Endothelial cell (in vitro differentiated cells): Measurements from ENCODE around the gene SIX6. TPM values are rescaled to one million over a fixed set of nuclear protein-coding genes. Genes with fewer than 3 reads are reported as not detected.
"Not testable (repeated sequence)": the region's sequence is repeated elsewhere in the genome, so short reads cannot be mapped to it uniquely, and the experiment has no call there.

Experiments
- DNase-seq: peaks from one replicate; pipeline ENCODE4 v3.0.0; 2021; ENCODE audit warnings: low spot score
- H3K27ac Mint-ChIP-seq: one replicate; pipeline ENCODE4 v1.8.0; 2021; ENCODE audit warnings: mixed read lengths, inconsistent platforms; ENCODE audit not compliant: unreplicated experiment
- H3K27me3 Mint-ChIP-seq: one replicate; pipeline ENCODE4 v1.8.0; 2021; ENCODE audit warnings: mild to moderate bottlenecking, moderate library complexity, mixed read lengths, inconsistent platforms; ENCODE audit not compliant: unreplicated experiment
- H3K36me3 Mint-ChIP-seq: one replicate; pipeline ENCODE4 v1.8.0; 2021; ENCODE audit warnings: mild to moderate bottlenecking, low read depth, mixed read lengths, inconsistent platforms; ENCODE audit not compliant: unreplicated experiment
- H3K4me1 Mint-ChIP-seq: one replicate; pipeline ENCODE4 v1.8.0; 2021; ENCODE audit warnings: mild to moderate bottlenecking, mixed read lengths, inconsistent platforms; ENCODE audit not compliant: unreplicated experiment
- H3K4me3 Mint-ChIP-seq: one replicate; pipeline ENCODE4 v1.8.0; 2021; ENCODE audit warnings: mild to moderate bottlenecking, mixed read lengths, inconsistent platforms; ENCODE audit not compliant: unreplicated experiment
- H3K9me3 Mint-ChIP-seq: one replicate; pipeline ENCODE4 v1.8.0; 2021; ENCODE audit warnings: mixed read lengths, inconsistent platforms; ENCODE audit not compliant: unreplicated experiment
- CTCF ChIP-seq: fragments of 200-600 bp; sonication (generic); IDR thresholded peaks from one replicate; pipeline ENCODE4 v1.5.0; 2021; ENCODE audit warnings: antibody characterized with exemption; ENCODE audit not compliant: unreplicated experiment
- long read RNA-seq: library from polyadenylated mRNA; unstranded; transcript quantifications from one replicate; pipeline ENCODE4 v2.0.0, GENCODE V29; 2020; ENCODE audit not compliant: unreplicated experiment
- total RNA-seq: library from RNA; stranded (reverse); fragmentation: NEBNext Ultra II Directional; extraction: Animal tissue kit (Norgen Biotek cat#: 25700); gene quantifications from one replicate; pipeline ENCODE4 v1.2.1, GENCODE V29; 2021; ENCODE audit not compliant: unreplicated experiment

The SIX6 gene
- total RNA-seq: not detected
- long read RNA-seq: 0 reads

- Mint-ChIP-seq H3K4me1 (peaks cover 39% of the 10 kb centered on the region), H3K9me3 (no peaks in the 10 kb centered on the region), H3K36me3 (no peaks in the 10 kb centered on the region), H3K27me3 (peaks cover 21% of the 10 kb centered on the region), H3K4me3 (peak within 1 kb of the TSS; percentile 81), H3K27ac (no peak within 1 kb of the TSS)
- DNase-seq: peak; percentile 68
- no peak for TF ChIP-seq CTCF
Measured at GRCh38 chr14:60508707-60509437, at the start of gene SIX6. Gene SIX6, plus strand, starts transcription at chr14:60509146. Its CDS starts 253 bp downstream, at chr14:60509399.

GRCh38 chr14:60480248-60480647 is 28.7 kb upstream of the SIX6 start:
- H3K36me3 Mint-ChIP-seq: peaks cover 15% of the 10 kb centered on the region
- not testable (repeated sequence) for H3K4me3 Mint-ChIP-seq, H3K9me3 Mint-ChIP-seq, H3K4me1 Mint-ChIP-seq, H3K27me3 Mint-ChIP-seq, DNase-seq, H3K27ac Mint-ChIP-seq

- Mint-ChIP-seq H3K36me3 (peaks cover 4% of the 10 kb centered on the region), H3K4me1 (peaks cover 8% of the 10 kb centered on the region), H3K27me3 (peaks cover 1% of the 10 kb centered on the region), H3K9me3 (no peaks in the 10 kb centered on the region), H3K27ac (no peak overlapping the region), H3K4me3 (no peak overlapping the region)
- no peak for TF ChIP-seq CTCF
- DNase-seq: no peak
Measured at GRCh38 chr14:60482743-60483142, 26.2 kb upstream of the SIX6 start.

GRCh38 chr14:60485057-60485597 is 23.8 kb upstream of the SIX6 start:
- H3K9me3 Mint-ChIP-seq: no peaks in the 10 kb centered on the region
- DNase-seq: peak; percentile 15
- H3K27me3 Mint-ChIP-seq: peaks cover 1% of the 10 kb centered on the region
- H3K4me1 Mint-ChIP-seq: peaks cover 8% of the 10 kb centered on the region
- H3K36me3 Mint-ChIP-seq: peaks cover 4% of the 10 kb centered on the region
- no peak for TF ChIP-seq CTCF
- H3K27ac Mint-ChIP-seq: peak overlapping the region; percentile 90
- H3K4me3 Mint-ChIP-seq: peak overlapping the region; percentile 92

GRCh38 chr14:60485598-60486251 is 23.2 kb upstream of the SIX6 start, which contains the start of gene C14orf39:
Gene C14orf39, minus strand, starts transcription at chr14:60486063. Its CDS starts 985 bp downstream, at chr14:60485078.
- Mint-ChIP-seq H3K4me3 (peak within 1 kb of the TSS; percentile 92), H3K36me3 (peaks cover 1% of the 10 kb centered on the region), H3K27me3 (peaks cover 1% of the 10 kb centered on the region), H3K9me3 (no peaks in the 10 kb centered on the region), H3K27ac (peak within 1 kb of the TSS; percentile 90), H3K4me1 (peaks cover 8% of the 10 kb centered on the region)
- no peak for TF ChIP-seq CTCF
- DNase-seq: peak; percentile 85
